ENCODE data around the gene DUSP5.
"Not testable (repeated sequence)": the region's sequence is repeated elsewhere in the genome, so short reads cannot be mapped to it uniquely, and the experiment has no call there.

DUSP5 gene

DNA sequence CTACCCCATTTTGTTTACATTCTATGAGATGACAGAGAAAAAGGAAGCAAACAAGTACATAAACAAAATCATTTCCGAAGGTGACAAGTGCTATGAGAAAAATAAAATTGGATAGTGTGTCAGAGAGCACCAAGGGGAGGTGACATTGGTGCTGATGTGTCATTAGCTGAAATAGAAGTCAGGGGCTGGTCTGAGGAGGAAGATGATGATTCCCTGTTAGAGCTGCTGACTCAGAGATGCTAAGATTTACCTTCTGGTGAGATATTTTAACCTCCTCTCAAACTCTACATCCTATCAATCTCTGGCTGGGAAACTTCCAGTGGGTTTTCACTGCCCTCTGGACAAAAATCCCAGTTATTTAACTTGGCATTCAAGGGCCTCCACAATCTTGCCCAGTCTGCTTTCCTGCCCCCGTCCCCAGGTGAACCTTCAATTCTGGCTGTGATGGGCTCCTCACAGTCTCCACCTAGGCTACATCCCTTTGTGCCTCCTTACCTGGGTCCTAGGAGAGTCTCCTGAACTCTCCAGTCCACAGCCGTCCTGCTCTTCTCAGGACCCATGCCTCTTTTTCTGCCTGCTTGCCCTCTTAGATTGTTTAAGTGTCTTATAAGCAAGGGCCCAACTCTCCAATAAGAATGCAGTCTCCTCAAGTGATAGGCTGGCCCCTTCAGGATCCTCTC is 26.6 kb downstream of the DUSP5 start:
- DNase-seq, result no peak

DNA sequence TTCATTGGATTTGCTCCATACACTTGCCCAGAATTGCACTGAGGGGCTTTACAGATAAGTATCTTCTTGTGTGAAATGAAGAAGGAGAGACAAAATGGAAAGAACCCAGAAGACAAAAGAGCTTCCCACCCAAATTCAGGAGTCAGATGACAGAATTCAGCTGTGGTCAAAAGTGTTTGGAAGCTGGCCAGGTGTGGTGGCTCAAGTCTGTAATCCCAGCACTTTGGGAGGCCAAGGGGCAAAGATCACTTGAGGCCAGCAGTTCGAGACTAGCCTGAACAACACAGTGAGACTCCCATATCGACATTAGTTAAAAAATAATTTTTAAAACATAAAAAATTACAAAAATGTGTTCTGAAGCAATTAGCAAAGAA is 27.1 kb downstream of the DUSP5 start:
- DNase-seq, result no peak

DNA sequence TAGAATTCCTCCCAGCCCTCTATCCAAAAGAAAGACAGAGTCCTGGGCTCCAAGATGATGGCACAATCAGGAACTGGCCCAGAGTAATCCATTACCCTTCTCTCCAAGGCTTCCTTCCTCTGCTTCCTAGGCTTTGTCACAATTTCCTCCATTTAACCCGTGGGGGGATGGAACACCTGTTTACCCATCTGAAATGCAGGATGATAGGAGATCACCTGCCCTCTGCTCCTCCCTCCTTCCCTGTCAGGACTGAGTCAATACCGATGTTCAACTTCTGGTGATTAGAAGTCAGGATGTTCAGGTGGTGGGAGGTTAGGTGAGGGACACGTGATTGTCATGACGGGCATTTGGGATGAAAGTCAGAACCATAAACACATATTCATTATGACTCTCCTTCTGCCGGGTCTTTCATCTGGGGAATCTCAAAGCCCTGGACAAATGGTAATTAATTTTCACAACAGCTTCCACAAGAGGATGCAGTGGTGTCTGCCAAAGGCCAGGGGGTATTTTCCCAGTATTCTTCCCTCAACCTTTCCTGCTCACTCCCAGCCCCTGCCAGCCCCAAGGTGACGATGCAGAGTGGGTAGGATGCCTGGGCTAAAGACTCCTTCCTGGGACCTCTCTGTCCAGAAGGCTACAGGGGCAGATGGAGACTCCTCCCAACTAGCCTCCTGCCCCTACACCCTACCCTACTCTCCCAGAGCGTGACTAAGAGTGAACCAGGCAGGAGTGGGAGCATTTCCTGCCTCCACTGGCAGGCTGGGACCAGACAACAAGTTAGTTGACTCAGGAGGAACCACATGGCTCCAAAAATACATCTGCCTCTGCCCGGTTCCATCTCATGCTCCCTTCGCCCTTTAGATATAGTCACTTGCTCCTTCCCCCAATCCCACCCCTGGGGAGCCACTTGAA is 27.9 kb downstream of the DUSP5 start:
- DNase-seq, result no peak

DNA sequence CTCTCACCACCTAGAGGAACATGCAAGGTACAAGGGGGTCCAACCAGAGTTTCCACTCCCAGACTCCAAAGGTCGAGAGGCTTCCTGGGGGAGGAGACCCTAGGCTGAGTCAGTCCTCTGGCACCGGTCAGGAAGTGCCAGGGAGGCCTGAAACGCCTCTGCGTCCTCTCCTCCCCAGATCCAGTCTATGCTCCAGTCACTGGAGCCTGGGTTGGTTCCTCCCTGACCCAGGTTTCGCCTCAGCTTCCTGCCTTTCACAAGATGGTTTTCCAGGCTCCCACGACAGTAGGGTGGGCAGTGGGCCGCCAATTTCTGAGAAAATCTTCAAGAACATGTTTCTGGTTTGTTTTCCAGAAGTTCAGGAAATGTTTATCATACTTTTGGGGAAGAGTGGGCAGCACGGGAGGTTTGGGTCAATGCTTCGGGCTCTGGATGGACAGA is 30.0 kb downstream of the DUSP5 start:
- DNase-seq, result no peak

DNA sequence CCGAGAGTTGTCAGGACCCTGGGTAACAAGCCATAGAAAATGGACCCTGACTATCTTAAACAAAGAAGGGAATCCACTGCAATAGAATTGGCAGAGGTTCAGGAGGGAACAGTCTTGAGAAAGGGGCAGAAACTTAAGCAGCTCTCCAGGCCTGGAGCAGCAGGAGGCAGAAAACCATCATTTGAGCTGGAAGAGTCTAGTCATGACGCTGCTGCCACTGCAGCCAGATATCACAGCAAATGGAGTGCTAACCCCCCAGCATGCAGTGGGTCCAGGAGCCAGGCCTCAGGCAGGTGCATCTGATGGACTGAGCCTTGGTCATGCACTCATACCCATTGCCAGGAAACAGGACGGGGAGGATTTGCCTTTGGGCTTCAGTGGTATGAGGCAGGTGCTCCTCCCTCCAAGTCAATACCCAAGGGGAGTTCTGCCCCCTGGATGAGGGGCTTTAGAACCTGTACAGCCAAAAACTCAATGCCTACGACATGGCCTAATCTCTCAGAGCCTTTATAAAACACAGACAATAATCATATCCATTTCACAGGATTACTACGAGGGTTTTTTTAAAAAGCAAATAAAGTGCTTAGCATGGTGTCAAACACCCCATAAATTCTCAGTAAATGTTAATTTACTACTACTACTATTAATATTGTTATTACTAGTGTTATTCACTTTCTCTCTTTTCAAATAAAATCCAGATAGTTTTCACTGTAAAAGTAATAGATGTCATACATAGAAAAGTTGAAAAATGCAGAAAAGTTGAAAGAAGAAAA is 30.7 kb downstream of the DUSP5 start:
- no peak for DNase-seq

DNA sequence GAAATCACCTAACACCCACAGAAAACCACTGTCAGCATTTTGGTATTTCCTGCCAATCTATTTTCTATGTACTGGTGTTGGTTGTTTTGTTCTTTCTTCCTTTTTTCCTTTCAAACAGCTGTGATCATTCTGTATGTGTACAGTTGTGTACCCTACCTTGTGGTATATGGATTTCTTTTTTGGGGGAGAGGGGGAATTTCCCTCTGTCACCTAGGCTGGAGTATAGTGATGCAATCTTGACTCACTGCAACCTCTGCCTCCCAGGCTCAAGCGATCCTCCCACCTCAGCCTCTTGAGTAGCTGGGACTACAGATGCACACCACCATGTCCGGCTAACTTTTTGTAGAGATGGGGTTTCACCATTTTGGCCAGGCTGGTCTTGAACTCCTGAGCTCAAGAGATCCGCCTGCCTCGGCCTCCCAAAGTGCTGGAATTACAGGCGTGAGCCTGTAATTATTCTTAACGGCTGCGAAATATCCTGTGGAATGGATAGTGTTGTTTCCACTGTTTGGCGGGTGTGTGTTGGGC is 31.4 kb downstream of the DUSP5 start:
- DNase-seq, result not testable (repeated sequence)

DNA sequence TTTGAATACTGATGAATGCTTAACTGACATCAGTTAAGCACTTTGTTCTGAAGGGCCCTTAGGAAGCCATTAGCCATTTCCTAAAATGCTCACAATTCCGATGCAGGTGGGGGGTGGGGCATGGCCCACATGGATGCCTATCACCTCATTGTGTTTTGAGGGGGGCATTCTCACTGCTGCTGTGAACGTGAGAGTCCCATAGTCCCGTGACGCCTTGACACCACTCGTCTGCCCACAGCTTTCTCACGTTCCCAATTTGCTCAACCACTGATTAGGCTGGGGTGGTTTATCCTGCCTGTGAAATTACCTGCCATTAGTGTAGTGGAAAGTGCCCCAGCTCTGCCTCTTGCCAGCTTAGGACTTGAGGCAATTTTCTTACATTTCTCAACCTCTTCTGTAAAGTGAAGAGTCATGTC is 31.9 kb downstream of the DUSP5 start:
- no peak for DNase-seq

DNA sequence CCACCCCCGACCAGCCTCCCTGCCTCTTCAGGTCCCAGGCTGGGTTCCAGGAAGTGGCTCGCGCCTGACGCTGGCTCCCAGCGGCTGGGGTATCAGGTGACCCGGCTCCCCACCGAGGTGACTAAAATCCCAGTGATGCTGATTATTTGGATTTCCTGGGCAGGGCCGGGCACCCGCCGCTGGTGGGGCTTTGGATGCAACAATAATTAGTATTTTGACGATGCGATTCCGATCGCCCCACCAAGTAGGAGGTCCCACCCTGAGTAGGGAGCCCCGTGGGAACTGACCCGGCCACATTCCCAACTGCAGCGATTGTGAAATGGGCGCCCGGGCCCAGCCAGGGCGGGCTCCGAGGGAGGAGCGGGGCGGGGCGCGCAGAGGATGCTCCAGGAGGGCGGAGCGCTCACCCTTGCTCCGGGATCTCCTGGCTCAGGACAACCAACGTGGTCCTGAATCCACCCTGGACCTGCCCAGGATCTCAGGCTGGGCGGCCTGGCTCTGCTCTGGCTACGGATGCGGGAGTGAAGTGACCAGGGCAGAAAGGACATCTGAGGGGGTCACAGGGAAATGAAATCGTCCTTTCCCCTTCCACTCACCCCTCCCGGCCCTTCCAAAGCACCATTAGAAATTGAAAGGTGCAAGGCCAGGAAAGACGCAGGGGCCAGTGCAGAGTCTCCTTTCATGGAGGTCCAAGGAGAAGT is 32.6 kb downstream of the DUSP5 start:
- peak in 1 of 2 experiments; percentile 3 for DNase-seq

DNA sequence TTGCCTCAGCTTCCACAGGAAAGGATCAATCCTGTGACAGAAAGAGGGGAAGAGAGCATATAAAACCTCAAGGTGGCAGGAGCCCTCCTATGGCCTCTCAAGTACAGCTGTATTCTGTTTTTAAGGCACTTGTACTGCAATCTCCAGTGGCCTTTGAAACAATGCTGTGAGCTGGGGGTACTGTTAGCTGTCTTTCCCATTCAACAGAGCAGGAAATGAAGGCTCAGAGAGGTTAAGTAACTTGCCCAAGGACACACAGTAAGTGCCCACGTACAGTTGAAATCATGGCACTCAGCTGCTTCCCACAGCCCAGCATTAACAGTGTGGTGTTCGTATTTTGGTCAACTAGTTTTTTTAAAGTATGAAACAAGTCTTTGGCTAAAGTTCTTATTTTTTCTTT is 34.0 kb downstream of the DUSP5 start:
- DNase-seq, result no peak

DNA sequence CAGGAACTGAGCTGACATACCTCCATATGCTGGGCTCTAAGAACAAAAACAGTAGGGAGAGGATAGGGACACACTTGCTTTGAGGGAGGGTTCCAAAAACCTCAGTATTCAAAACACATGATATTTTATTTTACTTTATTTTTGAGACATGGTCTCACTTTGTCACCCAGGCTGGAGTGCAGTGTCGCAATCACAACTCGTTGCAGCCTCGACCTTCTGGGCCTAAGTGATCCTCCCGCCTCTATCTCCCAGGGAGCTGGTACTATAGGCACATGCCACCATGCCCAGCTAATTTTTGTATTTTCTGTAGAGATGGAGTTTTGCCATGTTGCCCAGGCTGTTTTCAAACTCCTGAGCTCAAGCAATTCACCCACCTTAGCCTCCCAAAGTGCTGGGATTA is 34.9 kb downstream of the DUSP5 start:
- DNase-seq, result not testable (repeated sequence)

DNA sequence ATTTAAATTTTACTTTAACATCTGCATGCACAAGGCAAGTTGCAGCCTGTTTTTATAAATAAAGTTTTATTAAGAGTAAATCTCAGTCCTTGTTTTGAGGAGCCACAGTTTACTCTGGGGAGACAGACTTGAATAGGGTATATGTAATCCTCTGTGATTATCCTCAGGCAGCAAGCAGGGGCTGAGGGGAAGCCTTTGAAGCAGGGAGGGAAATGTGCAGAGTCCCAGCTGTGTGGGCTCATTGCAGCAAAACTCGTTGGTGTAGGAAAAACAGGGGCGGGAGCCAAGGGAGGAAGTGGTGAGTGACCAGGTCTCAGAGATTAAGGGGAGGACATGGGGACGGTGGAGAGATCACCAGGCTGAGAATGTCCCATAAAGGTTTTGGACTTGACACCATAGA is 35.4 kb downstream of the DUSP5 start:
- DNase-seq, result no peak

DNA sequence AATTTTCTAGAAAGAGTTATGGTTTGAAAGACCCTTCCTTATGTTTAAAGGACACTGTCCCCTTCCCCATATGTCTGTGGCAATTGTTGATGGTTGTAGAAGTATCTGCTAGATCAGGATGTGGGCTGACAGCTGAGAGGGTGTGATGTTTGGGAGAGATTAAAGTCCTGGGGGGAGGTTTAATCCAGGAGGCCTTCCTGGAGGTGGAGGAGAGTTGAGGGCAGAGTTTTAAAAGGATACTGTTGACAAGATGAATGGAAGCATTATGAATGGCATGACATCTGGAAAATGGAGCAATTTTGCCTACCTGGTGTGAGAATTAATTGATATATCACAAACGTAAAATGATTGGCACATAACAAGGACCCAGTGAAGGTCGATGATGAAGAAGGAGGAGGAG is 36.9 kb downstream of the DUSP5 start:
- no peak for DNase-seq

DNA sequence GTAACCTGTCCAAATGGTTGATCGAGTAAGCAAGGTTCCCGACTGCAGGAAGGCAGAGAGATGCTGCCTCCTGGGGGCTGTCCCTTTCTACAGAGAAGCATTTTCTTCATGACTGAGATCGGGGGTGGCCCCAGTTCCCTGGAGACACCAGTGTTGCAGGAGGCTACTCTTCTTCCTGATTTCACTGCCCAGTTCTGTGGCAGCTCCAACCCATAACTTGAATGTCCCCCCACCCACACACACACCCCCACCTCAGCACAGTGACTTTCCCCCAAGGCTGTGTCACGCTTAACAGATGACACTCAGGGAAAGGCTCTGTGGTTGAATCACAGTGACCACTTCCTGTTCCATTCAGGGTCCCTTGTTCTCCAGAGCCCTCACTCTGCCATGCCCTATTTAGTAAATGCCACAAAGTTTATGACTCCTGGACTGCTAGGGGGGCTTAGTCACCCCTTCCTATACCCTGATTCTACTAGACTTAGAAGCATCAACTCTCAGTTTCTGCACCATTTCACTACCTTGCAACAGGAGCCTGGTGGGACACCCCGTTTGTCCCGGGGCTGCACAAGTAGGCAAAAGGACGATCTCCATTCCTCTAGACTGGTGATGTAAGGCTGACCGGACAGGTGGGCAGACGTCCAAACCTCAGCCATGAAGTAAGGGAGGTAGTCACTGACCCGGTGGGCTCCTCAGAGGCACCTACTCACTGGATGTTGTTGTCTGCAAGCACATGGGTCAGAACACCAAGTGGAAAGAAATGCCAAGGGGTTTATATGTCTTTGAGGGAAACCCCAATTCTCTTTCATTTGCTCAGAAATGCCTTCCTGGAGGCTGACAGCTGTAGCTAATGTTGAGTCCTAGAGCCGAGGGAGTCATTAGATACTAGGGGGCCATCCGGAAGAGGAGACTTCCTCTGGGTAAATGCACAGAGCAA is 38.5 kb downstream of the DUSP5 start:
- no peak for DNase-seq

DNA sequence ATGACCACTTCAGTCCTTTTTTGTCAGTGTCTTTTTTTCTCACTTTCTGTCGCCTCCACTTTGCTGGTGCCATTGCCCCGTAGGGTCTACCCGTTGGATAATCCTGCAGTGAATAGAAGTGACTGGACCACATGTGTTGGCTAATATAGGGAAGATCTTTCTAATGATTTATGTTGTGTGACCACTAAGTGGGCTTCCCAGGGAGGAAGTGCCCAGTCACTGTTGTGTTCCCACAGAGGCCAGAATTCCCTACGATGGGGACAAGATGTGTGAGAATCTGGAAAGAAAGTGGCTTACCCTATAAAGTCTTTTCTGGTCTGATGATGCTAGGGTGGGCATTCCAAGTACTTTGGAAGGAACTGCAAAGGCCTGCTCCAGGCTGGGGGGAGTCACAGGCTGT is 41.4 kb downstream of the DUSP5 start:
- DNase-seq, result no peak

DNA sequence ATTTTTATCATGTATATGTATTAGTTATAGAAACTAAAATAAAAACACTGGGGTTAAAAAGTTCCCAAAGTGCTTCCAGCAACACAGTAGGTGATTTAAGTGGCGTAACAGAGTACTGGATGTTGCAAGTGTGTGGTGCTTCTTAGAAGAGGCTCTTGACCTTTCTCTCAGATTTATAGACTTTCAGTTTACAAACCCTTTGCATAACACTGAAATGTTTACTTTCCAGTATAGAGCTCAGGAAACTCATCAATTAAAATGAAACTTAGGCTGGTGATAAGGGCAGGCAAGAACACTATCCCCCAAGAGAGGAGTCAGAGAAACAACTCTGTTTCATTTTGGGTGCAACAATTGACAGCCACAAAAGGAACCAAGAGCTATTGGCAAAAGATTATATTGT is 42.3 kb downstream of the DUSP5 start:
- DNase-seq, result no peak

DNA sequence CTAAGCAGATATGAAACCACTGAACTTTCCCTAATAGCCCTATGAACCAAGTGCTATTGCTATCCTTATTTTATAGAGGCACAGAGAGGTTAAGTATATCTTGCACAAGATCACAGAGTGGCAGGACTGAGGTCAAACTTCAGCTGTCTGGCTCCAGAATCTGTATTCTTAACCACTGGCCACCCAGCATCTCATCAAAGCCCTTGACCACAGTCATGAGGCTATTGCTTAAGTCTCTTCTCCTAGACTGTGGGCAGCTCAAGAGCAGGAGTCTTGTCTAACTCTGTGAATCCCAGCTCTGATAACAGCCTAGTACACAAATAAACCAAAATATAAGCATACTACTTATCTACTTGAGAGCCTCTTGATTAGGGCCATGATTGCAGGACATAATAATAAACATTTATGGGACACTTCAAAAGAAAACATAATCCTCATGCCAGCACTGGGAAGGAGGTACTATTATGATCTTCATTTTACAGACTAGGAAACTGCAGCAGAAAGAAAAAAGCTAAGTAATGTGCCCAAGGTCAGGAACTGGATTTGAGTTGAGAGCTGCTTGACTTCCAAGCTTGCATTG is 47.3 kb downstream of the DUSP5 start:
- no peak for DNase-seq

DNA sequence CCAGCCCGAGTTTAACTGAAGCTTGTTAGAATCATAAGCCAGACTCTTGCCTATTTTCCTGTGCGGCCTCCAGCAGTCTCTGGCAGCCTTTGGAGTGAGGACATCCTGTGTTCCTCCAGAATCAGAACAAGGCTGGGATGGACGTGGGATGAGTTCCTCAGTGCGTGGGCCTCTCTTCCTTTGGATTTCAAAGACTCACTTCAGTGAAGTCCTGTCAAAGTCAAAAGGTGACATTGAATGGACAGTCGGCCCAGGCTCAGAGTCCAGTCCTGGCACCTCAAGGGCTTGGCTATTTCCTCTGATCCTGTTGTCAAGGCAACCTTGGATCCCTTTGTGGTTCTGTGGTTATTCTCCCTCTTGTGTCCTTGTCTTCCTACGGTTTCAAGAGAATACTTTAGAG is 48.4 kb downstream of the DUSP5 start:
- no peak for DNase-seq

DNA sequence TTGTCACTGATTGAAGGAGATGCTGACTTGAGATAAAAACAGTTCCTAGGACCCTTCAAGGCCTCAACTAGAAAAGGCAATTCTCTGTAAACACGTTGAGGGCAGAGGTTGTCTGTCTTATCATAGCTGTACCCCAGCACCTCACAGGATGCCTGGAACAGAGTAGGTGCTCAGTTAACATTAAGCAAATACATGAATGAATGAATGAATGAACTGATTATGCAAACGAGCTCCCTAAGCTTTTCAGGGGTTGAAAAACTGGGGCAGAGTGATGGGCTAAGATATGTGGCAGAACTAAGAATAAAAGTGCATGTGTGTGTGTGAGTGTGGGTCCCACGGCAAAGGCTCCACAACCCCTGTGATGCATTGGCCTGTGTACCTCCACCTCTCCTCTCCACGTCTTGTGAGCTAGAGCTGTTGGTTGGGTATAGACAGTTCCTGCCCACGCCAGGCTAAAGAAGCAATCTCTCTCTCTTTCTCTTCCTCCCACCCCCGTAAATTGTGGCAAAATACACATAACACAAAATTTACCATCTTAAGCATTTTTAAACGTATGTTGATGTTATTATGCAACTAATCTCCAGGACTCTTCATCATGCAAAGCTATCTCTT is 48.9 kb downstream of the DUSP5 start:
- no peak for DNase-seq

DNA sequence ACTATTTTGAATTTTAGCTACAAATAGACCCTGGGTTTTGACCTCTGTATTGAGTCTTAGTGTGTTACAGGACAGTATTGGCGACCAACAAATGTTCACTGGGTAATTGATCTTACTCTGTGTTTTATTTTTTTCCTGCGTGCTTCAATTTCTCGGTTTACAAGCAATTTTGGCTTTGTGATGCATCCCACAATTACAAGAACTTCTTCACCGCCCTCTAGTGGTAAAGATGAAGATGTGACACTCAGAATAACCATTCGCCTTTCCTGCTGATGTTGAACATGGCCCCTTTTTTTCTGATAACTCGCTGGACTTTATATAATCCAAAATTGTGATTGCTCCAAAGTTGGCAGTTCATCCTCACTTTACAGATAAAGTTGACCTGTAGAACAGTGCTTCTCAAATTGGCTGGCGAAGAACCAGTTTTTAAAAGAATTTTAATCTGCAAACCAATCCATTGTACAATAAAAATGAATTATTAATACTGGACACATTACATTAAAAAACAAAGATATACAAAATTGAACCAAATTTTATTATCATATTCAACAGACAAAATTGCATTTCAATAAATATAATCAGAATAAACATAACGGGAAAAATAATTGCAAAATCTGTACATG is 49.5 kb downstream of the DUSP5 start:
- DNase-seq, result peak; percentile 8 to 24

DNA sequence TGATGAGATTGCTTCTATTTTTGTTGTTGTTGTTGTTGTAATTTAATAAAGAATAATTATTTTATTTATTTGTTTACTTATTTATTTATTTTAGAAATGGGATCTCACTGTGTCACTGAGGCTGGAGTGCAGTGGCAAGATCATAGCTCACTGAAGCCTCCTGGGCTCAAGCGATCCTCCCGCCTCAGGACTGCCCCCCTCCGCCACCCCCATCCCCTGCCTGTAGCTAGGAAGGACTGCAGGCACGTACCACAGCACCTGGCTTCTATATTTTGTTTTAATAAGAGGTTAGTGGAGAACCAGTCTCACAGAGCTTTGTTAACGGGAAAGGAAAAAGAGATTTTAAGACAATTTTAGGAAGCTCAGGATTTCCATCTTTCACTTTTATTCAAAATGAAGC is 50.3 kb downstream of the DUSP5 start:
- no peak for DNase-seq
